K562 (cell line): Measurements from ENCODE around the gene GNPAT. TPM values are rescaled to one million over a fixed set of nuclear protein-coding genes. Genes with fewer than 3 reads are reported as not detected.
A peak's percentile ranks its signal among the peaks of the same experiment; 100 is the strongest.

ENCODE experiments used
- ATAC-seq: fragments of 200-7000 bp; cut with Tn5 transposase; 3 replicates; pipeline ENCODE4 v1.9.1; 2020; ENCODE audit warnings: moderate library complexity
- Bru-seq: library from RNA; stranded (reverse); fragments of 400-500 nt; gene quantifications from one replicate; lab custom pipeline; 2021; lab: Mats Ljungman, UMichigan
- BruChase-seq, 2 experiments: library from RNA; stranded (reverse); fragments of 400-500 nt; gene quantifications; one replicate each; lab custom pipeline; 2021; lab: Mats Ljungman, UMichigan
- BruUV-seq: library from RNA; stranded (reverse); fragments of 400-500 nt; replicated peaks from 2 replicates; lab custom pipeline; 2021; lab: Mats Ljungman, UMichigan
- CTCF ChIA-PET: fragments of 300-600 bp; formaldehyde crosslinking; extraction: SDS; loops from one replicate; lab custom pipeline; 2021; ENCODE audit warnings: low intra/inter-chr PET ratio; lab: Yijun Ruan, JAX
- POLR2A ChIA-PET: fragments of 300-600, 350-650 bp; sonication (Branson Sonifier 250); formaldehyde crosslinking; extraction: SDS; loops from one replicate; lab custom pipeline; 2021; ENCODE audit warnings: antibody characterized with exemption, inconsistent platforms; lab: Yijun Ruan, JAX
- DNase-seq, 4 experiments: peaks; one replicate each; pipeline versions ENCODE4 v3.0.0 to v3.0.0-alpha.2; 2011 to 2018; ENCODE audit warnings: low spot score in 3 of 4, mixed read lengths in 3 of 4; ENCODE audit errors: extremely low read depth in 1 of 4
- FAIRE-seq: peaks from 2 replicates; lab custom pipeline; 2011; peaks lifted over from hg19 to GRCh38; lab: Jason Lieb, UNC
- H2AFZ ChIP-seq: 2 replicates; pipeline ENCODE4 v1.6.0; 2011; ENCODE audit warnings: low read depth, low read length, control low read depth, inconsistent platforms
- H3K27ac ChIP-seq: fragments of 200-600 bp; 3 replicates; pipeline ENCODE4 v1.8.0; 2011; ENCODE audit warnings: low read depth, mild to moderate bottlenecking, control low read depth, inconsistent platforms, low read length, moderate library complexity, mixed read lengths; ENCODE audit errors: extremely low read depth
- H3K27me3 ChIP-seq, 2 experiments: fragments of 300-600 bp in 1 of 2; 2 replicates in 1 of 2; 3 replicates in 1 of 2; pipeline versions ENCODE4 v1.6.0 to v1.8.0; 2011; ENCODE audit warnings: inconsistent platforms in 2 of 2, low read length in 2 of 2, mild to moderate bottlenecking in 1 of 2, mixed read lengths in 1 of 2, moderate library complexity in 1 of 2; ENCODE audit not compliant: control insufficient read depth in 2 of 2, insufficient read depth in 2 of 2
- H3K36me3 ChIP-seq: fragments of 300-600 bp; 3 replicates; pipeline ENCODE4 v1.8.0; 2011; ENCODE audit warnings: mild to moderate bottlenecking, low read length, inconsistent platforms; ENCODE audit not compliant: control insufficient read depth, insufficient read depth
- H3K4me1 ChIP-seq, 2 experiments: fragments of 200-600 bp in 1 of 2; replicated peaks in 1 of 2; 2 replicates in 1 of 2; 3 replicates in 1 of 2; pipeline versions ENCODE4 v1.5.1 to v1.8.0; 2011; ENCODE audit warnings: inconsistent platforms in 2 of 2, low read length in 2 of 2, mild to moderate bottlenecking in 1 of 2, mixed read lengths in 1 of 2, moderate library complexity in 1 of 2; ENCODE audit not compliant: control insufficient read depth in 2 of 2, insufficient read depth in 2 of 2
- H3K4me2 ChIP-seq: 2 replicates; pipeline ENCODE4 v1.6.1; 2011; ENCODE audit warnings: low read length, control low read depth, inconsistent platforms, mixed read lengths; ENCODE audit not compliant: insufficient read depth
- H3K4me3 ChIP-seq: fragments of 200-600 bp; sonication (generic), shearing (Covaris generic); 2 replicates; pipeline ENCODE4 v1.5.1; 2016; ENCODE audit warnings: control low read depth, inconsistent platforms
- H3K79me2 ChIP-seq: fragments of 200-600 bp; 3 replicates; pipeline ENCODE4 v1.8.0; 2011; ENCODE audit warnings: low read length, inconsistent platforms; ENCODE audit not compliant: control insufficient read depth, insufficient read depth
- H3K9ac ChIP-seq, 2 experiments: 2 replicates each; pipeline versions ENCODE4 v1.6.0 to v1.6.1; 2011; ENCODE audit warnings: low read depth in 2 of 2, low read length in 2 of 2, control low read depth in 1 of 2, inconsistent platforms in 1 of 2, mild to moderate bottlenecking in 1 of 2, mixed read lengths in 1 of 2; ENCODE audit not compliant: insufficient read depth in 1 of 2
- H3K9me1 ChIP-seq: one replicate; pipeline ENCODE4 v1.6.0; 2011; ENCODE audit warnings: inconsistent platforms, mild to moderate bottlenecking, low read length, moderate library complexity; ENCODE audit not compliant: control insufficient read depth, insufficient read depth
- H3K9me3 ChIP-seq: replicated peaks from 2 replicates; pipeline ENCODE4 v1.5.1; 2011; ENCODE audit warnings: low read depth, low read length, inconsistent platforms; ENCODE audit not compliant: control insufficient read depth, insufficient read depth
- H4K20me1 ChIP-seq: replicated peaks from 2 replicates; pipeline ENCODE4 v1.6.1; 2011; ENCODE audit warnings: low read length, inconsistent platforms, mixed read lengths; ENCODE audit not compliant: control insufficient read depth, insufficient read depth
- BCOR ChIP-seq: fragments of 450-650 bp; IDR thresholded peaks from 2 replicates; pipeline ENCODE4 v1.6.1; 2016
- BRD9 ChIP-seq: fragments of 450-650 bp; IDR thresholded peaks from 2 replicates; pipeline ENCODE4 v1.6.1; 2018; ENCODE audit warnings: low read depth; ENCODE audit not compliant: partially characterized antibody
- GTF2E2 ChIP-seq: fragments of 200-800 bp; sonication (Bioruptor generic); IDR thresholded peaks from 2 replicates; pipeline ENCODE4 v1.6.1; 2016; ENCODE audit warnings: missing genetic modification characterization, missing compliant biosample characterization
- KDM5B ChIP-seq: fragments of 200-600 bp; sonication (generic); IDR thresholded peaks from 2 replicates; pipeline ENCODE4 v1.6.1; 2012; ENCODE audit warnings: low read depth, mild to moderate bottlenecking, moderate library complexity, low read length, control low read depth, inconsistent platforms; ENCODE audit not compliant: insufficient replicate concordance
- KLF16 ChIP-seq: IDR thresholded peaks from 2 replicates; pipeline ENCODE4 v1.6.1; 2016; ENCODE audit warnings: antibody characterized with exemption
- MYBL2 ChIP-seq, 2 experiments: fragments of 450-650 bp in 1 of 2; sonication (generic) in 1 of 2; formaldehyde crosslinking in 1 of 2; IDR thresholded peaks; 2 replicates each; pipeline versions ENCODE4 v1.6.1 to v1.8.1; 2017 to 2022; ENCODE audit warnings: borderline replicate concordance in 1 of 2, inconsistent platforms in 1 of 2, low read depth in 1 of 2, mild to moderate bottlenecking in 1 of 2, missing genetic modification reagents in 1 of 2, moderate library complexity in 1 of 2
- NFYB ChIP-seq: IDR thresholded peaks from 2 replicates; pipeline ENCODE4 v1.6.1; 2011; ENCODE audit warnings: mild to moderate bottlenecking, moderate library complexity; ENCODE audit not compliant: insufficient read length; ENCODE audit errors: extremely low read depth
- RBBP5 ChIP-seq: fragments of 200-600 bp; sonication (generic); IDR thresholded peaks from 2 replicates; pipeline ENCODE4 v1.6.1; 2012; ENCODE audit warnings: borderline replicate concordance, mild to moderate bottlenecking, low read length, control low read depth, inconsistent platforms; ENCODE audit not compliant: insufficient read depth, poor library complexity, severe bottlenecking
- RUNX1 ChIP-seq: sonication (generic); IDR thresholded peaks from 2 replicates; pipeline ENCODE4 v1.6.1; 2016; ENCODE audit warnings: antibody characterized with exemption, low read depth
- SMARCC2 ChIP-seq: fragments of 450-650 bp; IDR thresholded peaks from 2 replicates; pipeline ENCODE4 v1.6.1; 2017; ENCODE audit warnings: antibody characterized with exemption, moderate library complexity, mild to moderate bottlenecking, low read depth
- U2AF2 ChIP-seq: fragments of 200-400 bp; formaldehyde crosslinking; optimal IDR thresholded peaks from 2 replicates; pipeline ENCODE3; 2017; ENCODE audit warnings: low read depth, mild to moderate bottlenecking, low read length
- ZBTB17 ChIP-seq: fragments of 450-650 bp; formaldehyde crosslinking; IDR thresholded peaks from 2 replicates; pipeline ENCODE4 v1.4.0; 2020; ENCODE audit warnings: mild to moderate bottlenecking
- ZNF3 ChIP-seq: fragments of 250-450 bp; sonication (Bioruptor Pico); IDR thresholded peaks from 2 replicates; pipeline ENCODE4 v1.5.0; 2021; ENCODE audit warnings: mild to moderate bottlenecking, moderate library complexity
- WGBS: fragments of 100-300 bp; shearing (Covaris generic); methylation state at CpG from one replicate; pipeline ENCODE4 v1.1.6; 2016; ENCODE audit warnings: low coverage, mixed read lengths; ENCODE audit not compliant: insufficient coverage; ENCODE audit errors: missing lambda C conversion rate; 5-methylcytosine and 5-hydroxymethylcytosine counted together
- in situ Hi-C: fragments of 300-500 bp; cut with MboI; formaldehyde crosslinking; loops from 4 replicates; pipeline ENCODE4 v1.15.0; 2018; ENCODE audit warnings: inconsistent platforms, mixed read lengths
- intact Hi-C: fragments of 100-400 bp; cut with micrococcal nuclease; formaldehyde crosslinking; loops from 2 replicates; pipeline ENCODE4 v1.14.2; 2022
- long read RNA-seq, 3 experiments: library from polyadenylated mRNA in 2 of 3; library from RNA in 1 of 3; unstranded in 2 of 3; stranded (forward) in 1 of 3; transcript quantifications; one replicate each; pipeline ENCODE4 v2.0.0, GENCODE V29; 2019 to 2022
- polyA minus RNA-seq, 3 experiments: library from RNA; depleted of rRNA, polyadenylated mRNA; stranded (reverse); fragments of >200 nt; gene quantifications; 2 replicates each; pipeline ENCODE4 v1.2.3, GENCODE V29; 2011
- polyA plus RNA-seq, 8 experiments: library from polyadenylated mRNA; depleted of rRNA in 4 of 8; stranded (reverse) in 5 of 8; unstranded in 3 of 8; fragments of >200 nt; fragmentation: Nextera tagmentation in 2 of 8; fragmentation: Illumina TruSeq in 1 of 8; extraction: Ambion mirVana in 2 of 8; extraction: Trizol in 1 of 8; gene quantifications; 2 replicates each; pipeline versions ENCODE4 v1.2.1 to v1.2.3, GENCODE V29; 2011 to 2014; ENCODE audit warnings: inconsistent platforms in 1 of 8, missing spikeins in 1 of 8
- total RNA-seq, 7 experiments: library from RNA; depleted of rRNA in 6 of 7; stranded (reverse); fragments of >200 nt in 6 of 7; fragmentation: Illumina TruSeq in 2 of 7; extraction: Trizol in 2 of 7; gene quantifications; 2 replicates each; pipeline versions ENCODE4 v1.2.1 to v1.2.3, GENCODE V29; 2011 to 2021; ENCODE audit warnings: low replicate concordance in 1 of 7
- TF ChIP-seq, protein P1 (sequence below): fragments of 450-650 bp; IDR thresholded peaks from 2 replicates; pipeline ENCODE4 v1.6.1; 2016; ENCODE audit warnings: missing biosample characterization, missing genetic modification characterization

GNPAT gene
- 24.6 and 55.8 TPM in 2 replicates for total RNA-seq (2011; cell fraction: chromatin; rRNA removed; ENCODE audit: low replicate concordance)
- total RNA-seq (2011; cell fraction: nucleolus; rRNA removed) = 17.2 and 20.8 TPM in 2 replicates
- 24.4 and 26.3 TPM in 2 replicates for total RNA-seq (2011; cell fraction: nucleoplasm; rRNA removed)
- total RNA-seq (2014; rRNA removed) (42.5 and 60.1 TPM in 2 replicates), total RNA-seq (2014; rRNA removed; fragmentation: Illumina TruSeq; extraction: Trizol) (67.4 and 75.8 TPM in 2 replicates), total RNA-seq (2015; rRNA removed; fragmentation: Illumina TruSeq; extraction: Trizol) (61.9 and 68.8 TPM in 2 replicates), total RNA-seq (2021) (50.7 and 53.8 TPM in 2 replicates), polyA plus RNA-seq (2011; rRNA removed) (55.0 and 67.5 TPM in 2 replicates), polyA plus RNA-seq (2014; fragmentation: Illumina TruSeq; extraction: Trizol) (50.9 and 58.5 TPM in 2 replicates), polyA plus RNA-seq (2014; fragmentation: Nextera tagmentation; extraction: Ambion mirVana) (10 to 100 TPM; 32.1 to 49.8 TPM), polyA plus RNA-seq (2014; rRNA removed) (49.9 and 51.1 TPM in 2 replicates), polyA minus RNA-seq (2011; rRNA and poly(A)+ RNA removed) (72.8 and 76.4 TPM in 2 replicates), Bru-seq, nascent RNA (percentile 84 among the genes with signal in this experiment), BruChase-seq, experiment 1, labeled RNA remaining after a 2-hour chase (percentile 87 among the genes with signal in this experiment), BruChase-seq, experiment 2, labeled RNA remaining after a 6-hour chase (percentile 88 among the genes with signal in this experiment)
- 15.4 and 29.3 TPM in 2 replicates for polyA plus RNA-seq (2011; cell fraction: cytosol; rRNA removed)
- polyA plus RNA-seq (2011; cell fraction: nucleus; rRNA removed) = 38.5 and 41.8 TPM in 2 replicates
- 39.7 and 47.9 TPM in 2 replicates for polyA plus RNA-seq (2012)
- polyA minus RNA-seq (2011; cell fraction: cytosol; rRNA and poly(A)+ RNA removed) = 21.7 and 26.0 TPM in 2 replicates
- polyA minus RNA-seq (2011; cell fraction: nucleus; rRNA and poly(A)+ RNA removed) = 28.3 and 41.1 TPM in 2 replicates
- long read RNA-seq, experiment 1, transcript GNPAT-201 (16 exons, 2,643 nt) = major isoform, 367 of 484 reads
- long read RNA-seq, experiment 1, partial matches to known transcripts = 23 of 484 reads
- long read RNA-seq, experiment 1, other reads (novel, unspliced or antisense) = 94 of 484 reads
- long read RNA-seq, experiment 2, transcript GNPAT-201 (16 exons, 2,643 nt) = major isoform, 31 of 78 reads
- long read RNA-seq, experiment 2, partial matches to known transcripts = 23 of 78 reads
- long read RNA-seq, experiment 2, other reads (novel, unspliced or antisense) = 23 of 78 reads
- long read RNA-seq, experiment 3, transcript GNPAT-201 (16 exons, 2,643 nt) = major isoform, 91 of 116 reads
- long read RNA-seq, experiment 3, partial matches to known transcripts = 8 of 116 reads
- long read RNA-seq, experiment 3, other reads (novel, unspliced or antisense) = 17 of 116 reads

DNA sequence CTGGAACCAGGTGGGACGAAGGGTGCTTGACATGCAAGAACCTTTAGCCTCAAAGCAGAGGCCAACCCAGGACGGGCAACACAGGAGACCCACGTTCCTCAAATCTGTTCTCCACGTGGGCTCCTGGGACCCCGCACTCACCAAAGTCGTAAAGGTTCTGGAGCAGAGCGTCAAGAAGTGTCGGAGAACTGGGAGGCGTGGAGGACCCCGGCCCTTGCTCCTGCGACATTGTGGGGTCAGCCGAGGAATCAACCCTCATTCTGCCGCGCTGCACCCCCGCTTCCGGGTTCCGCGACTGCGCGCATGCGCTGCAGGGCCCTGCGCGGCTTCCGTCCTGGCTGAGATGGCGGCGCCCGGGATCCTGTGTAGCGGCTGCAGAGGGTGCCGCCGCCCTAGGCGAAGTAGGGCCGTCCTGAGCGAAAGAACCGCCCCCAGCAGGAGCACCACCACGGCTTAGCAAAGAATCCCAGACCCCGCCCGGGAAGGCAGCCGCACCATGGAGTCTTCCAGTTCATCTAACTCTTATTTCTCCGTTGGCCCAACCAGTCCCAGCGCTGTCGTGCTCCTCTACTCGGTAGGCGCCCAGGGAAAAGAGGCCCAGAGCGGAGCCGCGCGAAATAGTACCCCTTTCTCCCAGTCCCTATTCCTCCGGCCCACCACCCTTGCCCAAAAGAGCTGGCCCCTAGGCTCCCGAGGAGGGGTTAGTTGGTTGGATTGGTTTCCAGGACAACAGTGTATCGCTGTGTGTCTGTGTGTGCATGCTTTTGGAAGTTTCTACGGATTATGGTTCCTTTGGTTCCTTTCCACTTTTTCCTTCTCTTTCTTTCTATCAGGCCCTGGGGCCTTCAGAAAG lies at the start of gene GNPAT:
GNPAT (plus strand) TSS at position 330 of the 853 bp plus-strand sequence; CDS start at position 497, 167 bp downstream.
- peaks cover 5 to 18% of the 10 kb centered on the region in 2 experiments; a peak in 3 of 5 replicates for H3K4me1 ChIP-seq
- WGBS = under 1% methylated on average over 51 of the region's 51 CpGs
- DNase-seq (peak; percentile 95 to 99 (median 98)), ATAC-seq (peak; percentile 98), FAIRE-seq (peak; percentile 68)
- no peaks in the 10 kb centered on the region for H3K9me3 ChIP-seq
- H3K36me3 ChIP-seq = peaks cover 37% of the 10 kb centered on the region
- no peaks in the 10 kb centered on the region for H3K27me3 ChIP-seq
- BruUV-seq = no TSS peak
- intact Hi-C loops (loop anchor here (2.0 to 5.0 kb wide), 2 partner anchors 94 to 181 kb away; partner anchors contain the start of gene EGLN1), in situ Hi-C loops (no loop called here)
- H3K27ac ChIP-seq = peak within 1 kb of the TSS; percentile 81
- 0 out of 2 replicates have a peak, but pooled peaks cover 2% of the 10 kb centered on the region for H4K20me1 ChIP-seq
- H3K79me2 ChIP-seq = peaks cover 65% of the 10 kb centered on the region
- ChIA-PET POLR2A (interaction anchor here (0.6 to 1.8 kb wide), 9 partner anchors 9 to 117 kb away, joined by 3 to 10 read pairs (median 4); partner anchors contain the start of genes EXOC8 and SPRTN), CTCF (no interaction called here)
- no peaks in the 10 kb centered on the region for H3K9me1 ChIP-seq
- peak within 1 kb of the TSS; percentile 89 to 95 for H3K9ac ChIP-seq
- peak within 1 kb of the TSS; percentile 93 for H2AFZ ChIP-seq
- peak within 1 kb of the TSS; percentile 62 for H3K4me3 ChIP-seq
- H3K4me2 ChIP-seq = peak within 1 kb of the TSS; percentile 89
- TF ChIP-seq BCOR = no peak
- TF ChIP-seq, protein P1, sequence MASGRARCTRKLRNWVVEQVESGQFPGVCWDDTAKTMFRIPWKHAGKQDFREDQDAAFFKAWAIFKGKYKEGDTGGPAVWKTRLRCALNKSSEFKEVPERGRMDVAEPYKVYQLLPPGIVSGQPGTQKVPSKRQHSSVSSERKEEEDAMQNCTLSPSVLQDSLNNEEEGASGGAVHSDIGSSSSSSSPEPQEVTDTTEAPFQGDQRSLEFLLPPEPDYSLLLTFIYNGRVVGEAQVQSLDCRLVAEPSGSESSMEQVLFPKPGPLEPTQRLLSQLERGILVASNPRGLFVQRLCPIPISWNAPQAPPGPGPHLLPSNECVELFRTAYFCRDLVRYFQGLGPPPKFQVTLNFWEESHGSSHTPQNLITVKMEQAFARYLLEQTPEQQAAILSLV (tag) = 0 out of 2 replicates have a peak, but pooled peaks have one; percentile 29
- no peak for TF ChIP-seq SMARCC2
- TF ChIP-seq NFYB = no peak
- no peak for TF ChIP-seq RUNX1
- TF ChIP-seq RBBP5 = peak; percentile 91
- no peak for TF ChIP-seq ZNF3
- TF ChIP-seq KDM5B = peak; percentile 89
- TF ChIP-seq KLF16 = peak; percentile 22; the same call in 1 of the 2 replicates
- TF ChIP-seq MYBL2 (IDR thresholded peaks at IDR 0.05; ENCODE audit: low read depth) = no peak
- no peak for TF ChIP-seq MYBL2 (CRISPR knock-in tag; IDR thresholded peaks at IDR 0.05; ENCODE audit: borderline replicate concordance)
- no peak for TF ChIP-seq BRD9
- TF ChIP-seq GTF2E2 (tag) = peak; percentile 53; the same call in 1 of the 2 replicates
- TF ChIP-seq U2AF2 = no peak
- peak; percentile 50; the same call in 1 of the 2 replicates for TF ChIP-seq ZBTB17
